Ishikawa (cell line): Measurements from ENCODE around the gene ZNF174.
A peak's percentile ranks its signal among the peaks of the same experiment; 100 is the strongest.

ENCODE experiments used
- CEBPB ChIP-seq: IDR thresholded peaks from 2 replicates; pipeline ENCODE4 v1.6.1; 2012
- CREB1 ChIP-seq: IDR thresholded peaks from 2 replicates; pipeline ENCODE4 v1.6.1; 2012; ENCODE audit warnings: low read depth
- EGR1 ChIP-seq: IDR thresholded peaks from 2 replicates; pipeline ENCODE4 v1.6.1; 2012
- EP300 ChIP-seq: IDR thresholded peaks from 2 replicates; pipeline ENCODE4 v1.6.1; 2012; ENCODE audit warnings: borderline replicate concordance
- FOXM1 ChIP-seq: IDR thresholded peaks from 2 replicates; pipeline ENCODE4 v1.6.1; 2012; ENCODE audit warnings: low read depth, borderline replicate concordance
- MAX ChIP-seq: IDR thresholded peaks from 2 replicates; pipeline ENCODE4 v1.6.1; 2012
- NFIC ChIP-seq: IDR thresholded peaks from 2 replicates; pipeline ENCODE4 v1.6.1; 2012
- RAD21 ChIP-seq: IDR thresholded peaks from 2 replicates; pipeline ENCODE4 v1.6.1; 2012; ENCODE audit warnings: low read depth
- REST ChIP-seq: IDR thresholded peaks from 2 replicates; pipeline ENCODE4 v1.6.1; 2012; ENCODE audit warnings: low read depth, mild to moderate bottlenecking
- TAF1 ChIP-seq: IDR thresholded peaks from 2 replicates; pipeline ENCODE4 v1.6.1; 2012; ENCODE audit warnings: low read depth, mild to moderate bottlenecking
- TCF12 ChIP-seq: IDR thresholded peaks from 2 replicates; pipeline ENCODE4 v1.6.1; 2012; ENCODE audit warnings: low read depth
- TEAD4 ChIP-seq: IDR thresholded peaks from 2 replicates; pipeline ENCODE4 v1.6.1; 2012
- USF1 ChIP-seq: IDR thresholded peaks from 2 replicates; pipeline ENCODE4 v1.6.1; 2012
- YY1 ChIP-seq: IDR thresholded peaks from 2 replicates; pipeline ENCODE4 v1.6.1; 2012; ENCODE audit warnings: low read depth
- ZBTB7A ChIP-seq: IDR thresholded peaks from 2 replicates; pipeline ENCODE4 v1.6.1; 2012; ENCODE audit warnings: low read depth

The ZNF174 gene

GRCh38 chr16:3383045-3383448 is 18.0 kb upstream of the ZNF174 start:
- TF ChIP-seq EGR1 (no peak), REST (no peak), ZBTB7A (no peak), USF1 (no peak), CREB1 (no peak), TEAD4 (no peak), TAF1 (no peak), NFIC (no peak), EP300 (no peak), MAX (no peak)

- TF ChIP-seq MAX = no peak
- TF ChIP-seq EP300 = no peak
- no peak for TF ChIP-seq TCF12
- no peak for TF ChIP-seq YY1
- TF ChIP-seq ZBTB7A = no peak
- TF ChIP-seq RAD21 = no peak
- TF ChIP-seq USF1 = no peak
- TF ChIP-seq CEBPB = no peak
- TF ChIP-seq NFIC = no peak
- no peak for TF ChIP-seq REST
- no peak for TF ChIP-seq TAF1
- TF ChIP-seq FOXM1 = no peak
- TF ChIP-seq CREB1 = no peak
- no peak for TF ChIP-seq EGR1
- no peak for TF ChIP-seq TEAD4
Measured at GRCh38 chr16:3388325-3388724, 12.7 kb upstream of the ZNF174 start.

GRCh38 chr16:3389663-3390338 is 11.2 kb upstream of the ZNF174 start:
- no peak for TF ChIP-seq YY1
- no peak for TF ChIP-seq CEBPB
- TF ChIP-seq NFIC = no peak
- no peak for TF ChIP-seq RAD21
- no peak for TF ChIP-seq TEAD4
- TF ChIP-seq TCF12 = no peak
- no peak for TF ChIP-seq CREB1

GRCh38 chr16:3400446-3400778 is 603 bp upstream of the ZNF174 start:
- no peak for TF ChIP-seq CEBPB

GRCh38 chr16:3401719-3402397 is 843 bp downstream of the ZNF174 start:
- no peak for TF ChIP-seq ZBTB7A

GRCh38 chr16:3408561-3409197 is 7.7 kb downstream of the ZNF174 start:
- no peak for TF ChIP-seq EP300
- TF ChIP-seq NFIC = no peak
- no peak for TF ChIP-seq REST
- TF ChIP-seq TCF12 = peak; percentile 61; the same call in 1 of the 2 replicates
